GM23338 (cell line): ENCODE data around the gene ITFG1.

Experiments used
- EZH2 ChIP-seq: fragments of 200-600 bp; sonication (generic); IDR thresholded peaks from one replicate; pipeline ENCODE4 v1.8.0; 2017; ENCODE audit warnings: antibody characterized with exemption, mild to moderate bottlenecking, low read depth; ENCODE audit not compliant: unreplicated experiment
- POLR2AphosphoS5 ChIP-seq: IDR thresholded peaks from 2 replicates; pipeline ENCODE4 v1.6.1; 2016; ENCODE audit warnings: antibody characterized with exemption, low read depth
- TF ChIP-seq, protein P1 (sequence below), 2 experiments: fragments of 200-600 bp in 1 of 2; sonication (generic) in 1 of 2; conservative IDR thresholded peaks; 2 replicates each; pipeline versions ENCODE4 v1.5.1 to v1.6.1; 2016 to 2017; ENCODE audit warnings: antibody characterized with exemption in 2 of 2, low read depth in 2 of 2, mild to moderate bottlenecking in 2 of 2, moderate library complexity in 1 of 2

DNA sequence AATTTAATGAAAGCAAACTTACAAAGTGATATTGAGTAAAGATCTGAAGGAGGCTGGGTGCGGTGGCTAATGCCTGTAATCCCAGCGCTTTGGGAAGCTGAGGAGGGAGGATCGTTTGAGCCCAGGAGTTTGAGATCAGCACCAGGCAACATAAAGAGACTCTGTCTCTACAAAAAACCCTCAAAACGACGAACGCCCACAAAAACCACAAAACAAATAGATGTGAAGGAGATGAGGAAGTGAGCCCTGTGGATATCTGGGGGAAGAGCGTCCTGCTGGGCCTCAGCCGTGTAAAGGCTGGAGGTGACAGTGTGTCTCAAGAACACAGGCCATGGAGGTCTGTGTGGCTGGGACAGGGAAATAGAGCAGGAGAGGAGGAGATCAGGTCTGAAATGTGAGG is 68.8 kb downstream of the ITFG1 start:
- TF ChIP-seq, protein P1, sequence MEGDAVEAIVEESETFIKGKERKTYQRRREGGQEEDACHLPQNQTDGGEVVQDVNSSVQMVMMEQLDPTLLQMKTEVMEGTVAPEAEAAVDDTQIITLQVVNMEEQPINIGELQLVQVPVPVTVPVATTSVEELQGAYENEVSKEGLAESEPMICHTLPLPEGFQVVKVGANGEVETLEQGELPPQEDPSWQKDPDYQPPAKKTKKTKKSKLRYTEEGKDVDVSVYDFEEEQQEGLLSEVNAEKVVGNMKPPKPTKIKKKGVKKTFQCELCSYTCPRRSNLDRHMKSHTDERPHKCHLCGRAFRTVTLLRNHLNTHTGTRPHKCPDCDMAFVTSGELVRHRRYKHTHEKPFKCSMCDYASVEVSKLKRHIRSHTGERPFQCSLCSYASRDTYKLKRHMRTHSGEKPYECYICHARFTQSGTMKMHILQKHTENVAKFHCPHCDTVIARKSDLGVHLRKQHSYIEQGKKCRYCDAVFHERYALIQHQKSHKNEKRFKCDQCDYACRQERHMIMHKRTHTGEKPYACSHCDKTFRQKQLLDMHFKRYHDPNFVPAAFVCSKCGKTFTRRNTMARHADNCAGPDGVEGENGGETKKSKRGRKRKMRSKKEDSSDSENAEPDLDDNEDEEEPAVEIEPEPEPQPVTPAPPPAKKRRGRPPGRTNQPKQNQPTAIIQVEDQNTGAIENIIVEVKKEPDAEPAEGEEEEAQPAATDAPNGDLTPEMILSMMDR (conservative IDR thresholded peaks at IDR 0.05; ENCODE audit: low read depth in 2 of 2): no peak
- TF ChIP-seq POLR2AphosphoS5: no peak
- no peak for TF ChIP-seq EZH2
